Right lobe of liver (tissue), 6 donors: ENCODE measurements around the gene TRAPPC4. TPM values are rescaled to one million over a fixed set of nuclear protein-coding genes. Genes with fewer than 3 reads are reported as not detected.
"Not testable (repeated sequence)": the region's sequence is repeated elsewhere in the genome, so short reads cannot be mapped to it uniquely, and the experiment has no call there.

Experiments
- ATAC-seq, 4 donors: fragments of 200-7000 bp; cut with Tn5 transposase; one replicate each; pipeline ENCODE4 v1.9.1; 2020; ENCODE audit warnings: mild to moderate bottlenecking in 4 of 4, moderate library complexity in 4 of 4
- DNase-seq, 3 donors: peaks; one replicate each; pipeline ENCODE4 v3.0.0-alpha.2; 2020
- H3K27ac ChIP-seq, 3 donors: fragments of 200-600 bp; one replicate each; pipeline ENCODE4 v1.8.0; 2022
- H3K27me3 ChIP-seq, 2 donors: fragments of 200-600 bp; one replicate each; pipeline ENCODE4 v1.8.0; 2022
- H3K36me3 ChIP-seq, 4 donors: fragments of 200-600 bp; sonication (generic) in 1 of 4; one replicate each; pipeline versions ENCODE4 v1.5.1 to v1.8.0; 2017 to 2022; ENCODE audit warnings: control low read depth in 1 of 4
- H3K4me1 ChIP-seq, 4 donors: fragments of 200-600 bp; sonication (generic) in 1 of 4; one replicate each; pipeline versions ENCODE4 v1.5.1 to v1.8.0; 2017 to 2022; ENCODE audit warnings: control low read depth in 1 of 4
- H3K4me3 ChIP-seq, 3 donors: fragments of 200-600 bp; one replicate each; pipeline ENCODE4 v1.8.0; 2022
- H3K9me3 ChIP-seq, 4 donors: fragments of 200-600 bp; sonication (generic) in 1 of 4; one replicate each; pipeline versions ENCODE4 v1.5.1 to v1.8.0; 2017 to 2022; ENCODE audit warnings: control low read depth in 1 of 4
- POLR2A ChIP-seq: fragments of 450-650 bp; IDR thresholded peaks from one replicate; pipeline ENCODE4 v1.6.1; 2017; ENCODE audit warnings: antibody characterized with exemption, mild to moderate bottlenecking
- WGBS: methylation state at CpG from one replicate; pipeline ENCODE4 v1.1.6; 2018; ENCODE audit warnings: low coverage, low lambda C conversion rate; ENCODE audit not compliant: insufficient coverage; ENCODE audit errors: missing lambda C conversion rate; 5-methylcytosine and 5-hydroxymethylcytosine counted together
- intact Hi-C, 2 donors: fragments of 100-400 bp; cut with DNase I; formaldehyde crosslinking; loops; one replicate each; pipeline versions ENCODE4 v1.11.2 to v1.14.1; 2022
- total RNA-seq, 6 experiments: library from RNA; depleted of rRNA in 2 of 6; stranded (reverse); fragments of >200 nt in 2 of 6; fragmentation: NEBNext Ultra II Directional in 3 of 6; extraction: Animal tissue kit (Norgen Biotek cat#: 25700) in 3 of 6; gene quantifications; one replicate each; pipeline versions ENCODE4 v1.1.0 to v1.2.4, GENCODE V29; 2016 to 2023
- TF ChIP-seq, protein P1 (sequence below), 4 donors: fragments of 200-600 bp in 3 of 4; fragments of 450-650 bp in 1 of 4; IDR thresholded peaks; one replicate each; pipeline versions ENCODE4 v1.5.1 to v1.8.0; 2016 to 2022; ENCODE audit warnings: antibody characterized with exemption in 4 of 4, mild to moderate bottlenecking in 2 of 4
- donor health status: DM: no; HTN: yes; CAD: no.
- donor health status: DM: no; HTN: no; CAD: no.
- donor health status: DM: no; HTN: no; CAD: no.
- donor health status: DM: no; HTN: yes; CAD: no.
- donor health status: DM: no; HTN: yes; CAD: no.

Gene TRAPPC4
- total RNA-seq, 6 experiments from 2014 or later, result 17.2 to 46.3 (median 33.4) TPM

DNA sequence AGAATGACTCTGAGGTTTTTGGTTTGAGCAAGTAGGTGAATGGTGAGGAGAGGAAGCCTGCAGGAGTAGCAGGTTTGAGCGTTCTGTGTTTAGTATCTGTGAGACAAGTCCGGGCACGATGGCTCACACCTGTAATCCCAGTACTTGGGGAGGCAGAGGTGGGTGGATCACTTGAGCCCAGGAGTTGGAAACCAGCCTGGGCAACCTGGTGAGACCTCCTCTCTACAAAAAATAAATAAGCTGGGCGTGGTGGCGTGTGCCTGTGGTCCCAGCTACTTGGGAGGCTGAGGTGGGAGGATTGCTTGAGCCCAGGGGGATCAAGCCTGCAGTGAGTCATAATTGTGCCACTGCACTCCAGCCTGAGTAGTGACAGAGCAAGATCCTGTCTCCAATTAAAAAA is 30.3 kb upstream of the TRAPPC4 start:
- DNase-seq (no peak), ATAC-seq (no peak)
- H3K36me3 ChIP-seq, result no peaks in the 10 kb centered on the region
- TF ChIP-seq POLR2A, result no peak
- TF ChIP-seq, protein P1, sequence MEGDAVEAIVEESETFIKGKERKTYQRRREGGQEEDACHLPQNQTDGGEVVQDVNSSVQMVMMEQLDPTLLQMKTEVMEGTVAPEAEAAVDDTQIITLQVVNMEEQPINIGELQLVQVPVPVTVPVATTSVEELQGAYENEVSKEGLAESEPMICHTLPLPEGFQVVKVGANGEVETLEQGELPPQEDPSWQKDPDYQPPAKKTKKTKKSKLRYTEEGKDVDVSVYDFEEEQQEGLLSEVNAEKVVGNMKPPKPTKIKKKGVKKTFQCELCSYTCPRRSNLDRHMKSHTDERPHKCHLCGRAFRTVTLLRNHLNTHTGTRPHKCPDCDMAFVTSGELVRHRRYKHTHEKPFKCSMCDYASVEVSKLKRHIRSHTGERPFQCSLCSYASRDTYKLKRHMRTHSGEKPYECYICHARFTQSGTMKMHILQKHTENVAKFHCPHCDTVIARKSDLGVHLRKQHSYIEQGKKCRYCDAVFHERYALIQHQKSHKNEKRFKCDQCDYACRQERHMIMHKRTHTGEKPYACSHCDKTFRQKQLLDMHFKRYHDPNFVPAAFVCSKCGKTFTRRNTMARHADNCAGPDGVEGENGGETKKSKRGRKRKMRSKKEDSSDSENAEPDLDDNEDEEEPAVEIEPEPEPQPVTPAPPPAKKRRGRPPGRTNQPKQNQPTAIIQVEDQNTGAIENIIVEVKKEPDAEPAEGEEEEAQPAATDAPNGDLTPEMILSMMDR (IDR thresholded peaks at IDR 0.05), result no peak
- no peak overlapping the region for H3K4me3 ChIP-seq
- no peak overlapping the region for H3K27ac ChIP-seq
- WGBS, result 85% methylated on average over 5 of the region's 5 CpGs
- no peaks in the 10 kb centered on the region for H3K4me1 ChIP-seq
- H3K27me3 ChIP-seq, result no peaks in the 10 kb centered on the region
- H3K9me3 ChIP-seq, result no peaks in the 10 kb centered on the region
- intact Hi-C loops, result no loop called here

DNA sequence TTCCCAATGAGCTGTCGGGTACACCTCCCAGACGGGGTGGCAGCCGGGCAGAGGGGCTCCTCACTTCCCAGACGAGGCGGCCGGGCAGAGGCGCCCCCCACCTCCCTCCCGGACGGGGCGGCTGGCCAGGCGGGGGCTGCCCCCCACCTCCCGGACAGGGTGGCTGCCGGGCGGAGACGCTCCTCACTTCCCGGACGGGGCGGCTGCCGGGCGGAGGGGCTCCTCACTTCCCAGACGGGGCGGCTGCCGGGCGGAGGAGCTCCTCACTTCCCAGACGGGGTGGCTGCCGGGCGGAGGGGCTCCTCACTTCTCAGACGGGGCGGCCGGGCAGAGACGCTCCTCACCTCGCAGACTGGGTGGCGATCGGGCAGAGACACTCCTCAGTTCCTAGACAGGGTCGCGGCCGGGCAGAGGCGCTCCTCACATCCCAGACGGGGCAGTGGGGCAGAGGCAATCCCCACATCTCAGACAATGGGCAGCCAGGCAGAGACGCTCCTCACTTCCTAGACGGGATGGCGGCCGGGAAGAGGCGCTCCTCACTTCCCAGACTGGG is 27.0 kb upstream of the TRAPPC4 start:
- H3K9me3 ChIP-seq, H3K36me3 ChIP-seq, intact Hi-C loops, H3K4me3 ChIP-seq, H3K27me3 ChIP-seq, H3K27ac ChIP-seq, ATAC-seq, DNase-seq, H3K4me1 ChIP-seq: not testable (repeated sequence)
- WGBS, result 100% methylated on average over 1 of the region's 44 CpGs

DNA sequence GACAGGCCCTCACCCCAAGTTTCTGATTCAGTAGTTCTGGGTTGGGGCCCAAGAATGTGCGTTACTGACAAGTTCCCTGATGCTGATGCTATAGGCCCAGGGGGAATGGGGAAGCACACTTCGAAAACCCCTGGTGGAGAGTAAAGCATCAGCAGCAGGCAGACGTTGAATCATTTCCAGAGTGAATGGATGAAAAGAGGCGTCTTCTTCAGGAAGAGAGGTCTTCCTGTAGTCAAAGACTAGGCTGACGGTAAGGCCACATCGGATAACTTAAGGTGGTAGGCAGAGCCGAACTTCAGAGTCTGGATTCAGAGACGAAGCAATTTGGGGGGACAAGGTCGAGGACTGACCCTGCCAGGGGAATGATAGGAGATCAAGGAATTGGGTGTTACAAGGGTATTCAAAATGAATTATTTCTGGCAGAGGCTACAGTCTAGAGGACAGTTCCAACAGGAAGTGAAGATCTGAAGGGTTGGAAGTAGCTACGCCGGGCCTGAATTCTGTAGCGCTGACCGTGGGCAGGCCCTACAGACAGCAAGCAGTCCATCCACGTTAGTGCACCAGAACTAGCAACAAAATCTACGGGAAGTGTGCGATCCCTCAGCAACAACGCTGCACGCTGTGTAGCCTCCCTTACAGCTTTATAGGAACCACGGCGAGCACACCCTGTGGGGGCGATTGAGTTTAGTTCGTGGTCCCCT is 21.5 kb upstream of the TRAPPC4 start:
- 48% methylated on average over 9 of the region's 22 CpGs for WGBS
- Histone ChIP-seq H3K27me3 (no peaks in the 10 kb centered on the region), H3K27ac (peak overlapping the region in 1 of 3 donors; percentile 22), H3K4me1 (peaks cover 0 to 13% (median 6%) of the 10 kb centered on the region in 4 donors), H3K9me3 (no peaks in the 10 kb centered on the region), H3K36me3 (peaks cover 0 to 22% (median 4%) of the 10 kb centered on the region in 4 donors), H3K4me3 (peak overlapping the region; percentile 90 to 97 (median 97))
- ATAC-seq, result peak; percentile 5 to 11 (median 10)
- TF ChIP-seq, protein P1 (IDR thresholded peaks at IDR 0.05), result no peak
- no peak for TF ChIP-seq POLR2A
- intact Hi-C loops, result no loop called here
- DNase-seq, result no peak

DNA sequence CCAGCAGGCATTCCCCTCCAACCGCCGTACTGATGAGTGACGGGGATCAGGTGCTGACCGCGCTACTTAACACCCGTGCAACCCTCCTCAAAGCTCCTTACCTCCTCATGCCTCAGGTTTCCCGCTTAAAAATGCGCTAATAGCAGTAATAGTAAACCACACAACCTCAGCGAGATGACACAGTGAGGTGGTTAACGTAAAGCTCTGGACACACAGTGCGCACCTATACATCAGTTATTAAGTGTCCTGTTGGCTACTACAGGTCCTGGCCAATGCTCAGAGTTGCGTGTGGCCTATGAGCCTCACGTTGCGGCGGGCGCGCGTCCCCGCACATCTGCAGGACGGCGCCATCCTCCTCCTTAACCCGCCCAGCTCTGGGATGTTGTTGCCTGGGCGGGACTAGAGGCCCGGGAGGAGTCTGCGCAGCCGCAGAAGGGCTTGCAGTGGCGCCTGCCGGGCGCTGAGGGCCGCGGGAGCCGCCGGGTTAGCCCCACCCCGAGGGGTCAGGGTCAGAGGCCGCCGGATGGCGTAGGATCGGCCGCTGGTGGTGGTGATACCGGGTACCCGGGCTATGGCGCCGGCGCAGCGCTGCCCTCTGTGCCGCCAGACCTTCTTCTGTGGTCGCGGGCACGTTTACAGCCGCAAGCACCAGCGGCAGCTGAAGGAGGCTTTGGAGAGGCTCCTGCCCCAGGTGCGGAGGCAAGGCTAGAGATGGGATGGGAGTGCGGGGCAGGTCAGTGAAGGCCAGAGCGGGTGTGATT is 20.8 kb upstream of the TRAPPC4 start, which contains the start of gene CENATAC:
Gene CENATAC (plus strand): TSS at position 512 of the 761 bp plus-strand sequence. CDS start 60 bp downstream, at position 572.
- peak; percentile 99 to 100 (median 100) for ATAC-seq

More for the DNA sequence above, 20.8 kb upstream of the TRAPPC4 start, which contains the start of gene CENATAC:
- Histone ChIP-seq H3K4me3 (peak within 1 kb of the TSS; percentile 90 to 97 (median 97)), H3K27ac (peak within 1 kb of the TSS; percentile 46 to 71 (median 49)), H3K9me3 (no peaks in the 10 kb centered on the region), H3K36me3 (peaks cover 0 to 29% (median 6%) of the 10 kb centered on the region in 4 donors), H3K27me3 (no peaks in the 10 kb centered on the region), H3K4me1 (peaks cover 0 to 13% (median 6%) of the 10 kb centered on the region in 4 donors)
- 0% methylated on average over 14 of the region's 54 CpGs for WGBS
- peak; percentile 81 for TF ChIP-seq POLR2A
- TF ChIP-seq, protein P1 (IDR thresholded peaks at IDR 0.05), result peak in 3 of 4 donors; percentile 10 to 23 (median 11)
- intact Hi-C loops, result no loop called here
- DNase-seq, result peak; percentile 97 to 98 (median 98)
